CD4-positive, alpha-beta T cell treated with Interleukin-6 at 100 ng/mL for 8 hours (primary cell): ENCODE results near the gene NTF4.

Experiments
- DNase-seq: peaks from one replicate; pipeline ENCODE4 v3.0.0-alpha.2; 2020; ENCODE audit warnings: mixed read lengths, low spot score

Gene NTF4

GRCh38 chr19:49064768-49065611 is at the start of gene NTF4:
NTF4 (minus strand) TSS chr19:49064818; CDS start chr19:49061997, 2,821 bp downstream.
- no peak for DNase-seq

GRCh38 chr19:49113762-49114629 is 49.4 kb upstream of the NTF4 start, which contains the start of gene LIN7B:
LIN7B (plus strand) TSS chr19:49114370; CDS start chr19:49114405, 35 bp downstream.
- peak; percentile 64 for DNase-seq

- DNase-seq: no peak
Measured at GRCh38 chr19:49111218-49111998, 46.8 kb upstream of the NTF4 start.

- no peak for DNase-seq
Measured at GRCh38 chr19:49110567-49110966, 45.9 kb upstream of the NTF4 start.

GRCh38 chr19:49109569-49110233 is 45.1 kb upstream of the NTF4 start:
- no peak for DNase-seq

GRCh38 chr19:49109051-49109450 is 44.4 kb upstream of the NTF4 start:
- no peak for DNase-seq

GRCh38 chr19:49107625-49108459 is 43.2 kb upstream of the NTF4 start:
- no peak for DNase-seq

GRCh38 chr19:49106648-49107135 is 42.1 kb upstream of the NTF4 start:
- peak; percentile 52 for DNase-seq

- DNase-seq: no peak
Measured at GRCh38 chr19:49104229-49104864, 39.7 kb upstream of the NTF4 start.

GRCh38 chr19:49103331-49104085 is 38.9 kb upstream of the NTF4 start:
- no peak for DNase-seq

- no peak for DNase-seq
Measured at GRCh38 chr19:49102303-49102702, 37.7 kb upstream of the NTF4 start.

- no peak for DNase-seq
Measured at GRCh38 chr19:49101160-49101559, 36.5 kb upstream of the NTF4 start.

- DNase-seq: no peak
Measured at GRCh38 chr19:49098795-49099194, 34.2 kb upstream of the NTF4 start.

- peak; percentile 73 for DNase-seq
Measured at GRCh38 chr19:49097453-49098288, 33.1 kb upstream of the NTF4 start.

GRCh38 chr19:49094505-49095482 is 30.2 kb upstream of the NTF4 start:
- DNase-seq: no peak

- no peak for DNase-seq
Measured at GRCh38 chr19:49092686-49093085, 28.1 kb upstream of the NTF4 start.
